HG03060 (cell line): ENCODE measurements around the gene RAB32.
"Not testable (repeated sequence)": the region's sequence is repeated elsewhere in the genome, so short reads cannot be mapped to it uniquely, and the experiment has no call there.

ENCODE experiments used
- ATAC-seq: cut with Tn5 transposase; IDR thresholded peaks from one replicate; pipeline ENCODE4 v1.9.1; 2021; ENCODE audit warnings: low read depth, moderate number of reproducible peaks; ENCODE audit not compliant: unreplicated experiment

RAB32 gene

GRCh38 chr6:146543211-146543939 is at the start of gene RAB32:
RAB32 (plus strand) TSS chr6:146543833; CDS start chr6:146543872, 39 bp downstream.
- peak; percentile 53 for ATAC-seq

- ATAC-seq: no peak
Observed at GRCh38 chr6:146498309-146498708, 45.3 kb upstream of the RAB32 start.

- no peak for ATAC-seq
Observed at GRCh38 chr6:146503096-146503495, 40.5 kb upstream of the RAB32 start.

GRCh38 chr6:146515212-146515611 is 28.4 kb upstream of the RAB32 start:
- ATAC-seq: no peak

GRCh38 chr6:146526192-146526591 is 17.4 kb upstream of the RAB32 start:
- no peak for ATAC-seq

- no peak for ATAC-seq
Observed at GRCh38 chr6:146532702-146533101, 10.9 kb upstream of the RAB32 start.

GRCh38 chr6:146542881-146543210 is 787 bp upstream of the RAB32 start:
- no peak for ATAC-seq

GRCh38 chr6:146543940-146544615 is 445 bp downstream of the RAB32 start:
- peak; percentile 5 for ATAC-seq

- ATAC-seq: no peak
Observed at GRCh38 chr6:146544616-146545182, 1.1 kb downstream of the RAB32 start.

- ATAC-seq: no peak
Observed at GRCh38 chr6:146545581-146545980, 1.9 kb downstream of the RAB32 start.

GRCh38 chr6:146546443-146547043 is 2.9 kb downstream of the RAB32 start:
- ATAC-seq: no peak

- no peak for ATAC-seq
Observed at GRCh38 chr6:146547889-146548288, 4.3 kb downstream of the RAB32 start.

GRCh38 chr6:146548898-146549374 is 5.3 kb downstream of the RAB32 start:
- no peak for ATAC-seq

GRCh38 chr6:146550911-146551310 is 7.3 kb downstream of the RAB32 start:
- no peak for ATAC-seq

GRCh38 chr6:146551545-146551944 is 7.9 kb downstream of the RAB32 start:
- ATAC-seq: no peak

GRCh38 chr6:146553377-146554135 is 9.9 kb downstream of the RAB32 start:
- ATAC-seq: no peak

GRCh38 chr6:146560607-146561006 is 17.0 kb downstream of the RAB32 start:
- ATAC-seq: no peak

- not testable (repeated sequence) for ATAC-seq
Observed at GRCh38 chr6:146566661-146567060, 23.0 kb downstream of the RAB32 start.

GRCh38 chr6:146568619-146569018 is 25.0 kb downstream of the RAB32 start:
- not testable (repeated sequence) for ATAC-seq

GRCh38 chr6:146574211-146574610 is 30.6 kb downstream of the RAB32 start:
- ATAC-seq: no peak

- no peak for ATAC-seq
Observed at GRCh38 chr6:146578054-146578453, 34.4 kb downstream of the RAB32 start.
